Upper lobe of left lung (tissue), 6 donors: ENCODE measurements around the gene ITPKB. TPM values are rescaled to one million over a fixed set of nuclear protein-coding genes. Genes with fewer than 3 reads are reported as not detected.
A peak's percentile ranks its signal among the peaks of the same experiment; 100 is the strongest.

ENCODE experiments used
- ATAC-seq, 2 donors: fragments of 200-7000 bp; cut with Tn5 transposase; one replicate each; pipeline ENCODE4 v1.9.1; 2022; ENCODE audit warnings: mild to moderate bottlenecking in 2 of 2, moderate library complexity in 2 of 2; ENCODE audit not compliant: low FRiP score in 2 of 2
- DNase-seq, 2 donors: peaks; one replicate each; pipeline ENCODE4 v3.0.0-alpha.2; 2019 to 2020
- H3K27ac ChIP-seq, 4 donors: fragments of 200-600 bp; sonication (generic); one replicate each; pipeline ENCODE4 v1.5.1; 2016 to 2019
- H3K27me3 ChIP-seq, 4 donors: fragments of 200-600 bp; sonication (generic); one replicate each; pipeline ENCODE4 v1.5.1; 2017 to 2019
- H3K36me3 ChIP-seq, 4 donors: fragments of 200-600 bp; sonication (generic); one replicate each; pipeline ENCODE4 v1.5.1; 2016 to 2019
- H3K4me1 ChIP-seq, 4 donors: fragments of 200-600 bp; sonication (generic); one replicate each; pipeline ENCODE4 v1.5.1; 2018 to 2019
- H3K4me3 ChIP-seq, 4 donors: fragments of 200-600 bp; sonication (generic); one replicate each; pipeline ENCODE4 v1.5.1; 2017 to 2019; ENCODE audit warnings: mild to moderate bottlenecking in 2 of 4, moderate library complexity in 1 of 4
- H3K9me3 ChIP-seq, 4 donors: fragments of 200-600 bp; sonication (generic); one replicate each; pipeline ENCODE4 v1.5.1; 2018 to 2019
- CTCF ChIP-seq, 6 experiments: fragments of 450-650 bp in 4 of 6; fragments of 200-600 bp in 2 of 6; sonication (generic) in 2 of 6; IDR thresholded peaks; one replicate each; pipeline ENCODE4 v1.5.1; 2016 to 2019; ENCODE audit warnings: antibody characterized with exemption in 6 of 6
- EP300 ChIP-seq, 4 donors: sonication (generic); formaldehyde crosslinking; IDR thresholded peaks; one replicate each; pipeline ENCODE4 v1.5.1; 2017; ENCODE audit warnings: antibody characterized with exemption in 4 of 4, control low read depth in 2 of 4
- POLR2A ChIP-seq, 4 donors: fragments of 450-650 bp; IDR thresholded peaks; one replicate each; pipeline ENCODE4 v1.5.1; 2016 to 2017; ENCODE audit warnings: antibody characterized with exemption in 4 of 4, mild to moderate bottlenecking in 2 of 4
- POLR2AphosphoS5 ChIP-seq, 2 donors: sonication (generic); formaldehyde crosslinking; IDR thresholded peaks; one replicate each; pipeline ENCODE4 v1.5.1; 2017; ENCODE audit warnings: antibody characterized with exemption in 2 of 2
- WGBS, 2 donors: methylation state at CpG; one replicate each; pipeline ENCODE4 v1.1.5; 2017 to 2018; 5-methylcytosine and 5-hydroxymethylcytosine counted together
- total RNA-seq, 6 donors: library from RNA; depleted of rRNA in 4 of 6; stranded (reverse); fragments of >200 nt in 4 of 6; gene quantifications; one replicate each; pipeline versions ENCODE4 v1.1.0 to v1.2.1, GENCODE V29; 2016 to 2021
- donor health status: DM: no; HTN: no; CAD: no; lungs with moderate emphysema.
- donor health status: DM: no; HTN: yes; CAD: no; lungs with severe emphysema.

Gene ITPKB
- total RNA-seq, 6 donors from 2014 or later, result 19.8 to 62.9 (median 45.8) TPM

GRCh38 chr1:226784081-226785049 lies 45.3 kb upstream of the ITPKB start:
- 84% methylated on average over 19 of the region's 19 CpGs for whole genome bisulfite sequencing, 2 donors
- Histone ChIP-seq H3K9me3 (no peaks in the 10 kb centered on the region), H3K27me3 (no peaks in the 10 kb centered on the region), H3K36me3 (no peaks in the 10 kb centered on the region), H3K4me1 (no peaks in the 10 kb centered on the region), H3K4me3 (no peak overlapping the region), H3K27ac (no peak overlapping the region)
- ATAC-seq, result peak in 1 of 2 donors; percentile 22
- DNase-seq, result no peak
- TF ChIP-seq POLR2A (IDR thresholded peaks at IDR 0.05) (no peak), CTCF (IDR thresholded peaks at IDR 0.05) (no peak), POLR2AphosphoS5 (IDR thresholded peaks at IDR 0.05) (no peak), EP300 (IDR thresholded peaks at IDR 0.05) (no peak)

- H3K4me1 ChIP-seq, result peaks cover 0 to 10% (median 7%) of the 10 kb centered on the region in 4 donors
- H3K36me3 ChIP-seq, result no peaks in the 10 kb centered on the region
- 73 to 91% methylated on average over 4 of the region's 4 CpGs for WGBS, 2 donors
- ATAC-seq (no peak), DNase-seq (no peak)
- no peak overlapping the region for H3K4me3 ChIP-seq
- H3K27me3 ChIP-seq, result no peaks in the 10 kb centered on the region
- H3K27ac ChIP-seq, result no peak overlapping the region
- no peaks in the 10 kb centered on the region for H3K9me3 ChIP-seq
- no peak for TF ChIP-seq CTCF (IDR thresholded peaks at IDR 0.05)
- no peak for TF ChIP-seq EP300 (IDR thresholded peaks at IDR 0.05)
- TF ChIP-seq POLR2A (IDR thresholded peaks at IDR 0.05), result no peak
- TF ChIP-seq POLR2AphosphoS5 (IDR thresholded peaks at IDR 0.05), result no peak
Measured at GRCh38 chr1:226782845-226783601, 43.9 kb upstream of the ITPKB start.

GRCh38 chr1:226781937-226782609 lies 43.0 kb upstream of the ITPKB start:
- H3K27me3 ChIP-seq, result no peaks in the 10 kb centered on the region
- TF ChIP-seq POLR2A (IDR thresholded peaks at IDR 0.05), result no peak
- TF ChIP-seq EP300 (IDR thresholded peaks at IDR 0.05), result no peak
- TF ChIP-seq CTCF (IDR thresholded peaks at IDR 0.05), result no peak
- no peak for TF ChIP-seq POLR2AphosphoS5 (IDR thresholded peaks at IDR 0.05)
- no peaks in the 10 kb centered on the region for H3K9me3 ChIP-seq
- DNase-seq, result no peak
- no peaks in the 10 kb centered on the region for H3K36me3 ChIP-seq
- peaks cover 0 to 10% (median 7%) of the 10 kb centered on the region in 4 donors for H3K4me1 ChIP-seq
- no peak for ATAC-seq
- no peak overlapping the region for H3K4me3 ChIP-seq
- WGBS, 2 donors, result 93 to 94% methylated on average over 7 of the region's 7 CpGs
- H3K27ac ChIP-seq, result no peak overlapping the region

- no peak for ATAC-seq
- no peak overlapping the region for H3K27ac ChIP-seq
- 82 to 91% methylated on average over 10 of the region's 10 CpGs for WGBS, 2 donors
- no peak for DNase-seq
- no peaks in the 10 kb centered on the region for H3K9me3 ChIP-seq
- no peak overlapping the region for H3K4me3 ChIP-seq
- H3K27me3 ChIP-seq, result no peaks in the 10 kb centered on the region
- H3K36me3 ChIP-seq, result no peaks in the 10 kb centered on the region
- TF ChIP-seq POLR2AphosphoS5 (IDR thresholded peaks at IDR 0.05) (no peak), POLR2A (IDR thresholded peaks at IDR 0.05) (no peak), CTCF (IDR thresholded peaks at IDR 0.05) (no peak), EP300 (IDR thresholded peaks at IDR 0.05) (no peak)
- H3K4me1 ChIP-seq, result peaks cover 0 to 10% (median 7%) of the 10 kb centered on the region in 4 donors
Measured at GRCh38 chr1:226779561-226779960, 40.5 kb upstream of the ITPKB start.
